Epithelial cell of prostate (primary cell): ENCODE results near the gene EXTL1.

Experiments used
- DNase-seq: peaks from one replicate; pipeline ENCODE4 v3.0.0-alpha.2; 2011; ENCODE audit warnings: low read depth, low spot score
- H3K27ac ChIP-seq: fragments of 450-650 bp; 2 replicates; pipeline ENCODE4 v1.5.1; 2017; ENCODE audit warnings: mild to moderate bottlenecking

EXTL1 gene

GRCh38 chr1:26037904-26038303 is 16.3 kb downstream of the EXTL1 start:
- H3K27ac ChIP-seq, result no peak overlapping the region
- no peak for DNase-seq

- DNase-seq, result no peak
- no peak overlapping the region for H3K27ac ChIP-seq
Observed at GRCh38 chr1:26038477-26038876, 16.9 kb downstream of the EXTL1 start.

- no peak for DNase-seq
Observed at GRCh38 chr1:26038904-26039303, 17.3 kb downstream of the EXTL1 start.

DNA sequence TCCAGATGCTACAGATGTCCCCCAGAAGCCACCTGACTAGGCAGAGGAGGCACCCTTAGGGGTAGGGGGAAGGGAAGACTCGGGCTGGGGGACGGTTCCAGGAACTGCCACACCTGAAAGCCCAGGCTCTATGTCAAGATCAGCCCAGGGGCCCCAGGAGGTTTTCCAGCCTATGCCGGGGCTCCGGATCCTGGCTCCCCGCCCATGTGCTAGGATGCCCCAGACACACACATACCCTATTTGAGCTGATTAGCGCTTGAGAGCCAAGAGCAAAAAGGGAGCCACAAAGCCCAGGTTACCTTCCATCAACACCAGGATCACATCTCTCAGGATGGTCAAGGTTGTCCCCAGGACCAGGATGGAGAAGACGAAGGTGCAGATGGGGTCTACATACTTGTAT is 19.8 kb downstream of the EXTL1 start:
- no peak overlapping the region for H3K27ac ChIP-seq

More at GRCh38 chr1:26038904-26039303, 17.3 kb downstream of the EXTL1 start:
- no peak overlapping the region for H3K27ac ChIP-seq

GRCh38 chr1:26041978-26042377 is 20.4 kb downstream of the EXTL1 start:
- DNase-seq, result no peak
- H3K27ac ChIP-seq, result no peak overlapping the region

More for the DNA sequence above, 19.8 kb downstream of the EXTL1 start:
- DNase-seq, result no peak

DNA sequence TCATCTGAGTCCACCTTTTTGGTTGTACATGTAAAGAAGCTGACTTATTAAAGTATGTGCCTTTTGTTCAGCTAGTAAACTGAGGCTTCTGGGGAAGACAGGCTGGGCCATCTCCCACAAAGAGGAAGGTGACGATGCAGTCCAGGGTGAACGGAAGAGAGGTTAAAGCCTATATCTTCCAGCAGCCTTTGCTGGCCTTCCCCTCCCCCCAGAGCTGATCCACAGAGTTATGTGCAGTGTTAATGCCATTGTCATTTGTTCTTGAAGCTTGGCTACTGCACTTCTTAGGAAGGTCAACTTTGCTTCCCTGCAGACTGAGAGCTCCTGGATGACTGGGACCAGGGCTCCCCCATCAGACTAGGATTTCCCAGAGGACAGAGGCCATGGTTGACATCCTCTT is 22.2 kb downstream of the EXTL1 start:
- no peak overlapping the region for H3K27ac ChIP-seq
- no peak for DNase-seq

DNA sequence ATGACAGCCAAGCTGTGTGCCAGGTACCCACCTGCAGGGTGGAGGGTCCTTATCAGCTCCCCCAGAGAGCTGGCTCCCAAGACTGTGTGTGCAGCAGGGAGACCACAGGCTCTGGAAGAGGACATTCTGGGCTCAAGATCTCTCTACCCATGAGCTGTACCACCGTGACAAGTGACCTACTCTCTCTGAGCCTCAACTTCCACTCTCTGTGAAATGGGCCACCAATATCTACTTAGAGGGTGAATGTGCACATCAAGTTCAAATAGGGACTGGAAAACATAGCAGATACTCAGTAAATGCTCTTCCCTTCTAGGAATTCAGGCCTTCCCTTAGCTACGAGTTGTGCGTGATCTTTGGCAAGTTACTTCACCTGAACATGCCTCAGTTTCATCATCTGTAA is 22.8 kb downstream of the EXTL1 start:
- no peak for DNase-seq
- H3K27ac ChIP-seq, result no peak overlapping the region

DNA sequence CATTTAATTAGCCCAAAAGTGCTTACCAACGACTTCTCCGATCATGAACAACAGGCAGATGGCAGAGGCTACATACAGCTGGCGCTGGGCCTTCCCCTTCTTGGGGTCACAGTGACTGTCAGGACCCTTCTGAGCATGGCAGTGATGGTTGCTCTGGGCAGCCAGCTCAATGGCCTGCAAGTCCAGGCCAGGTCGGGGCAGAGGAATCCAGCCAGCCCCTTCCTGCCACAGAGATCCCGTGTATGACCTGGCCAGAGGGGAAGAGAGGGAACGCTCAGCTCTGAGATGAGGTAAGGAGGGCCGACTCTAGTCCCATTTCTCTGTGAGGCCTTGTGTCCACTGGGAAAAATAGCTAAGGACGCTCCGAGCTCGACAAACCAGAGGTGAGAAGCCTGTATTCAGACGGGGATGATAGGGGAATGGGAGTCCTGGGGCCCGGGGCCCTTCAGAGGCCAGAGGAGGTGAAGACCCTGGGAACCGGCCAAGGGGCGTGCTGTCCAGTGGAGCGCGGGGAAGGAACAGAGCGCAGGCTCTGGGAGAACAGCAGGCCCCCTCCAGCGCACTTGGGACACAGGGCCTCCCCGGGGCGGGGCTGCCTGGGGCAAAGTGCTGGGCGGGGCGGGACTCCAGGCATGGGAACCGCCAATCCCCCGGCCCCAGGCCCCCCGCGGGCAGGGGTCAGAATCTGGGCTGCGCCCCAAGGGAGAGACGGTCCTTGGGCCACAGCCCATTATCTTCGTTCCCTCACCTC is 23.6 kb downstream of the EXTL1 start:
- DNase-seq, result no peak

DNA sequence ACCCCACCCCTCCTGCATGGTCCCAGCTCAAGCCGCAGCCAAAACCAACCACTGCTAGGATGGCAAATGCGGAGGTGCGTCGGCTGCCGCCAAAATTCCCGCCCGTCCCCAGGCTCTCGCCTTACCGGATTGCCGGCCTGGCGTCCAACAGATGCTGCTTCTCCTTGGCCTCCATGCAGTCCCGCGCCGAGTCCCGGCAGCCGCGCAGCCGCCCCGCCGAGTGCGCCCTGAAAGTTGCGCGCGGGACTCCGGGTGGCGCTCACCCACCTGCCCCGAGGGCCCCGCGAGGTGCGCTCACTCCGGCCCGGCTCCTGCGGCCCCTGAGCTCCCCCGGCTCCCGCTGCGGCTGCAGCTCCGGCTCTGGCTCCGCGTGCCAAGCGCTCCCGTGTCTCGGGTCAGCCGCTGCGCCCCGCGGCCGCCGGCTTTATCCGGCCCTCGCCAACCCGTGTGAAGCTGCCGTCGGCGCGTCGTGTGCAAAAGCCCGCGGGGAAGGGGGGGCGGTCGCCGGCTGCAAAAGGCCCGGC is 24.2 kb downstream of the EXTL1 start, which contains the start of gene SLC30A2:
Gene SLC30A2, minus strand, starts transcription at position 397 of the 524 bp plus-strand sequence. Its CDS starts 222 bp downstream, at position 175.
- no peak for DNase-seq
- H3K27ac ChIP-seq, result no peak within 1 kb of the TSS

More for the DNA sequence above, 23.6 kb downstream of the EXTL1 start:
- H3K27ac ChIP-seq, result no peak overlapping the region

GRCh38 chr1:26046246-26047095 is 24.9 kb downstream of the EXTL1 start:
- no peak for DNase-seq
- no peak overlapping the region for H3K27ac ChIP-seq

- H3K27ac ChIP-seq, result no peak overlapping the region
- DNase-seq, result no peak
Observed at GRCh38 chr1:26047278-26047874, 25.8 kb downstream of the EXTL1 start.

DNA sequence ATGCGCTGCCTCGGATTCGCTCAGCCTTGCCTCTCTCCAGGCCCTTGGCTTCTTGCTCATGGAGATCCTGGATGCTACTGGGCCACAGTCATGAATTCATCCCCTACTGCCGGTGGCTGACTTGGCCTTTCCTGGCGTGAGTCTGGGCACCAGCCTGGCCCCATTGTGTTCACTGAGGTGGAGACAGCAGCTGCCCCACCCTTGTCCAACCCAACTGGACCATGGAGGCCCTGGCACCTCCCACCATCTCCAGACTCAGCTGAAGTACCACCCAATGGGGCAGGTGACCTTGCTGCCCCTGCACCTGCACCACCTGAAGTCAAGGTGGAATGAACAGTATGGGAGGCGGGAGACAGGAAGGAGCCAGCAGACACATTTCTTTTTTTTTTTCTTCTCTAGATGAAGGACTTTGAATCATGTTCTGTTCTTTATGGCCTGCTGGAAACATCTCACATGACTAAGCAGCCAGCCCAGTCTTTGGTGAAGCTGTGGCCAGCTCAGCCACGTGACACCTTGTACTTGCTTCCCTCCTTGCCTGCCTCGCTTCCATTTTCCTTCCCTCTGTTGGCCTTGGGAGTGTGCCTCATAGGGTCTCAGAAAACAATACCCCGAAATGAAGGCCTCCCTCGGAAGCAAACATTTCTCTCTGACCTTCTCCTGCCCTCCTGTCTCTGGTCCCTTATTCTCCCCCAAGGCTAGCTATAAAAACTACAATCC is 28.1 kb downstream of the EXTL1 start:
- DNase-seq, result no peak
- H3K27ac ChIP-seq, result no peak overlapping the region

- H3K27ac ChIP-seq, result no peak overlapping the region
- DNase-seq, result no peak
Observed at GRCh38 chr1:26050248-26050640, 28.7 kb downstream of the EXTL1 start.

DNA sequence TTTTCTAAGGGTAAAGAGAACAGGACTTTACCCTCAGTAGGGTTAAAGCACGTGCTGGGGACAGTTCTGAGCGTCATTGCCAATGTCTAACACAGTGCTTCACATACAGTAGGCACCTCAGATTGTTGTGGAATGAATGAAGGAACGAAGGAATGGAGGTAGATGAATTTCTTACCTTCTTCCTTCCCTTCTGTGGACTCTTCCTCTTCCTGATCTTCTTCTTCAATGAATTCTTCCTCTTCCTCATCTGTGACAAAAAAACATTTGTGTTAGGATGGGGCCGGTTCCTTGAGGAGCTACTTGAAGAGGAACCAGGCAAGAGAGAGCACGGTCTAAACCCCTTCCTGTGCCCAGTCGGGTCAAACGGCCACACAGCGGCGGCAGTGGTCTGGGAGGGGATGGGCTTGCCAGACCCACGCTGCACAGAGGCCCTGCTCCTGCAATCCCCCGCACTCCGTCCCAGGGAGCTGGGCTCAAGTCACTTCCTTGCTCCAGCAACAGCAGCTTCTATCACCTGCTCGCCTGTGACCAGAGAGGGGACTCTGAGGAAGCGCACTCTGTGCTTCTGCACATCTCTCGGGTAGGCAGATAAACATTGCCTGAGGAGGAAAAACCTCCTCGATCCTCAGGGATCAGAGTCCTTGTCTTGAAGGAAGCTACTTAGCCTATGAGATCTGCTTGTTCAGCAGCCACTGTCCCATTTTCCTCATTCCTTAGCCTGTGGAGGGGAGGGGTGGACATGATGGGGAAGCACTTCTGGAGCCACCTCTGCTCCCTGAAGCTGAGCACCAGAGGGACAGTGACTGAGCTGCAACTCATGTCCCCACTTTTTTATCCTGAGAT is 32.4 kb downstream of the EXTL1 start:
- DNase-seq, result no peak
- no peak overlapping the region for H3K27ac ChIP-seq

- no peak overlapping the region for H3K27ac ChIP-seq
- no peak for DNase-seq
Observed at GRCh38 chr1:26055041-26055440, 33.5 kb downstream of the EXTL1 start.

DNA sequence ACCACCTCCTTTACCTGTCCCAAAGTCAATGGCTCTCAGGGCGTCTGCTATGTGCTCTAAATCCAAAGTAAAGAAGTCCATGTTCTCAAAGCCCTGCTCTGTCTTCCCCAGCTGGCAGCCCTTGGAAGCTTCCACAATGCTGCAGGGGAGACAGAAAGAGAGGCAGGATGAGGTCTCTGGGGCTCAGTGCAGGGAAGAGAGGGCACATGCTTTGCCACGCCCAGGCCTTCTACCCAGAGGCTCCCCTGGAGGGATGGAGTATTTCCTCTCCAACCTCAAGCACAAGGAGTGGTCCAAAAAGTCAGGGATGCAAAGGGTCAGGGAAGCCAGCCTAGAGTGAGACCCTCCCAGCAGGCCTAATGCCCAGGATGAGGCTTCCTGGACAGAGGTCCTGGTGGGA is 35.6 kb downstream of the EXTL1 start:
- H3K27ac ChIP-seq, result no peak overlapping the region
- DNase-seq, result no peak

DNA sequence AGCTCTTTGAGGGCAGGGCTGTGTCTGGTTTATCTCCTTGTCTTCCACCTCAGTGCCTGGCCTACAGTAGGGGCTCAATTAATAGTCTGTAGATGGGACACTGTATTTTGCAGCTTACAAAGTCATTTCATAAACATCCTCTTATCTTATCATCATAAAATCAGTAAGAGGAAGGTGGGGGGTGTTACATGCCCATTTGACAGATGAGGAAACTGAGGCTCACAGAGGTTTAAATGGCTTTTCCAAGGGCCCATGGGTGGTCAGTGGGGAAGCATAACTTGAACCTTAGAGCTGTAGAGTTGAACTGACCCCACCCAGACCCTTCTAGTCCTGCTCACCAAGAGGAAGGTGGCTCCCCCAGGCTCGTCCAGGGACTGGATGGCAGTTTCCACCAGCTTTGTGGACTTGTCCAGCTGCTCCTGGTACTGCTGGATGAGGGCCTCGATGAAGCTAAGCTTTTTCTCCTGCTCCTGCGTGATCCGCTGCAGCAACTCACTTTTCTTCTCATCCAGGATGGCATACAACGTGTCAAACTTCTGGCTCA is 36.5 kb downstream of the EXTL1 start:
- H3K27ac ChIP-seq, result no peak overlapping the region
- DNase-seq, result no peak

DNA sequence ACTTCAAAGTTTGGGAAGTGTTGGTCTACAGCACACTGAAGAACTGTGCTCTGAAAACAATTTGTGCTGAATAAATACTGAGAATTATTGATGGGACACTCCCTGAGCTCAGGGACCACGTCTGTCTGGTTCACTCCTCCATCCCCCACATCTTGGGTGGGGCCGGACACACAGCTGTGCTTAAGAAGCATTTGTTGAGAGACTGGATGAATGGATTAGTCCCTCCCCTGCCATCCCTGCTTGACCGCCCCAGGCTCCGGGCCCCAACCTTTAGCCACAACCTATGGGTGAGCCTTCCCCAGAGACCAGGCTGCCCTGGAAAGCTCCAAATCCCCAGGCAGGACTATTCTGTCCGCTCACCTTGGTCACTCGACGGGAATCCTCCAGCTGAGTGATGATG is 38.3 kb downstream of the EXTL1 start:
- no peak for DNase-seq
- H3K27ac ChIP-seq, result no peak overlapping the region
